NB4 (cell line): Measurements from ENCODE around the gene RBP7.
"Not testable (repeated sequence)": the region's sequence is repeated elsewhere in the genome, so short reads cannot be mapped to it uniquely, and the experiment has no call there.

Experiments
- DNase-seq: peaks from one replicate; pipeline ENCODE4 v3.0.0; 2010; ENCODE audit warnings: low read depth
- H3K4me3 ChIP-seq: one replicate; pipeline ENCODE4 v1.5.1; 2011; ENCODE audit warnings: mild to moderate bottlenecking, low read depth, low read length, moderate library complexity
- MYC ChIP-seq: IDR thresholded peaks from 2 replicates; pipeline ENCODE4 v1.6.1; 2011; ENCODE audit warnings: low read depth, low read length
- POLR2A ChIP-seq: IDR thresholded peaks from 2 replicates; pipeline ENCODE4 v1.6.1; 2011; ENCODE audit warnings: mild to moderate bottlenecking; ENCODE audit not compliant: insufficient read length; ENCODE audit errors: extremely low read depth
- TF ChIP-seq, protein P1 (sequence below): IDR thresholded peaks from 2 replicates; pipeline ENCODE4 v1.6.1; 2011; ENCODE audit warnings: low read depth, low read length
- TF ChIP-seq, protein P2 (sequence below): IDR thresholded peaks from one replicate; pipeline ENCODE4 v1.5.1; 2012; ENCODE audit warnings: low read depth, low read length

RBP7 gene

DNA sequence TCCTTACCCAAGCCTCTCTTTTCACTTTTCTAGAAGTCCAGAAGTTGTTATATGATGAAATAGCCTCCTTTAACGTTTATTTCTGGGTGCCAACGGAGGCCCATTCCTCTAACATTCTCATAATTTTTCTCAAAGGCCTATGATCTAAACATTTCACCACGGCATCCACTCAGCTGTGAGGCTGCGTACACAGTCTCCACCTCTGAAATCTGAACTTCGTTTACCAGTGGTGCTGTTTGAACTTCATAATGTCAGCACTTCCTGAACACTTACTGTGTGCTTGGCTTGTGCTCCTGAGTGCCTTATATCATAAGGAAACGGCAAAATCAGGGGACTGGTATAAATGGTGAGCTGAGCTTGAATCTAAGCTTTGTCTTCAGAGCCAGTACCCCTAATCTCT lies 12.0 kb upstream of the RBP7 start:
- no peak for DNase-seq
- H3K4me3 ChIP-seq, result no peak overlapping the region
- no peak for TF ChIP-seq POLR2A
- TF ChIP-seq, protein P1, sequence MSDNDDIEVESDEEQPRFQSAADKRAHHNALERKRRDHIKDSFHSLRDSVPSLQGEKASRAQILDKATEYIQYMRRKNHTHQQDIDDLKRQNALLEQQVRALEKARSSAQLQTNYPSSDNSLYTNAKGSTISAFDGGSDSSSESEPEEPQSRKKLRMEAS, result no peak
- TF ChIP-seq, protein P2, sequence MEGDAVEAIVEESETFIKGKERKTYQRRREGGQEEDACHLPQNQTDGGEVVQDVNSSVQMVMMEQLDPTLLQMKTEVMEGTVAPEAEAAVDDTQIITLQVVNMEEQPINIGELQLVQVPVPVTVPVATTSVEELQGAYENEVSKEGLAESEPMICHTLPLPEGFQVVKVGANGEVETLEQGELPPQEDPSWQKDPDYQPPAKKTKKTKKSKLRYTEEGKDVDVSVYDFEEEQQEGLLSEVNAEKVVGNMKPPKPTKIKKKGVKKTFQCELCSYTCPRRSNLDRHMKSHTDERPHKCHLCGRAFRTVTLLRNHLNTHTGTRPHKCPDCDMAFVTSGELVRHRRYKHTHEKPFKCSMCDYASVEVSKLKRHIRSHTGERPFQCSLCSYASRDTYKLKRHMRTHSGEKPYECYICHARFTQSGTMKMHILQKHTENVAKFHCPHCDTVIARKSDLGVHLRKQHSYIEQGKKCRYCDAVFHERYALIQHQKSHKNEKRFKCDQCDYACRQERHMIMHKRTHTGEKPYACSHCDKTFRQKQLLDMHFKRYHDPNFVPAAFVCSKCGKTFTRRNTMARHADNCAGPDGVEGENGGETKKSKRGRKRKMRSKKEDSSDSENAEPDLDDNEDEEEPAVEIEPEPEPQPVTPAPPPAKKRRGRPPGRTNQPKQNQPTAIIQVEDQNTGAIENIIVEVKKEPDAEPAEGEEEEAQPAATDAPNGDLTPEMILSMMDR, result no peak
- no peak for TF ChIP-seq MYC

DNA sequence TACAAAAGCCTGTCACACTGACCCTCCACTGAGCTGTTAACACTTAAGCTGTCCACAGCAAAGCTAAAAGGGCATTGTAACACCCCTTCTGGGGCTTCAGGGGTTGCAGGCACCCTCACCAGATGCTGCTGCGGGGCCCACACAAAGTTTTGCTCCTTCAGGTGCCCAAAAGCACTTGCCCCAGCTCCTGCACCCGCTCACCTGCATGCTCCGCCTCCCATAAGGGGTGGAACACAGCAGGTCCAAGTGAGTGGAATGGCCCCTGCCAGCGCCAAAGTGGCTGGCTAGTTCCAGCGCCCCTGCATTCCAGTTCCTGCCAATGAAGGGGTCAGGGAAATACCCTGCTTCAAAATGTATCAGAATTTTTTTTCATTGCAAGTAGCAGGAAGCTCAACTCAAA lies 7.3 kb upstream of the RBP7 start:
- DNase-seq, result no peak
- H3K4me3 ChIP-seq, result no peak overlapping the region
- TF ChIP-seq, protein P2, result no peak
- TF ChIP-seq, protein P1, result no peak
- TF ChIP-seq POLR2A, result no peak
- TF ChIP-seq MYC, result no peak

DNA sequence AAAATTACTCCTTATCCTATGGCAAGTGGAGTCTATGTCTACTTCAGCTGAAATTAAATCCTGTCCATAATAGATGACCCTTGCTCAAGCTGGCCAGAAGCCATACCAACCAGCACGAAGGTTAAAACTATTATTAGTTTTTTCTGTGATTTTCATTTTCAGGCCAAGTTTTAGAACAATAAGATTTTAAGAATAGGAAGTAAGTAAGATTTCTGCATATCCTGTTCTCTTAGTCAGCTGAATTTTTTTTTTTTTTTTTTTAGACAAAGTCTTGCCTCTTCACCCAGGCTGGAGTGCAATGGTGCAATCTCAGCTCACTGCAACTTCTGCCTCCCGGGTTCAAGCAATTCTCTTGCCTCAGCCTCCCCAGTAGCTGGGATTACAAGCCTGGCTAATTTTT lies 6.1 kb upstream of the RBP7 start:
- TF ChIP-seq POLR2A (no peak), MYC (no peak)
- TF ChIP-seq, protein P2, result no peak
- H3K4me3 ChIP-seq, result no peak overlapping the region
- no peak for DNase-seq

DNA sequence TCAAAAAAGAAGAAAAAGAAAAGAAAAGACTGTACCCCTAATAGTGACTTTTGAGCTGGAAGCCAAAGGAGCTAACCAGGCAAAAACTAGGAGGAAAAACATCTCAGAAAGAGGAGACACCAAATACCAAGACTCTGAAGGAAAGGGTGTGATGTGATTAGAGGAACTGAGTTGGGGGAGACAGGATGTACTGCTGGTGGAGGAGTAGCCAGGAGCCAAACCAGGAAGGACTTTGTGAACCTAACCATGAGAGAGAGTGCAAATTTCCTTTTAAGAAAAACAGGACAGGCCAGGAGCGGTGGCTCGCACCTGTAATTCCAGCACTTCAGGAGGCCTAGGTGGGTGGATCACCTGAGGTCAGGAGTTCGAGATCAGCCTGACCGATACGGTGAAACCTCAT lies 4.1 kb upstream of the RBP7 start:
- DNase-seq, result peak; percentile 30
- no peak for TF ChIP-seq MYC
- TF ChIP-seq, protein P2, result no peak
- TF ChIP-seq, protein P1, result no peak
- no peak for TF ChIP-seq POLR2A
- H3K4me3 ChIP-seq, result no peak overlapping the region

DNA sequence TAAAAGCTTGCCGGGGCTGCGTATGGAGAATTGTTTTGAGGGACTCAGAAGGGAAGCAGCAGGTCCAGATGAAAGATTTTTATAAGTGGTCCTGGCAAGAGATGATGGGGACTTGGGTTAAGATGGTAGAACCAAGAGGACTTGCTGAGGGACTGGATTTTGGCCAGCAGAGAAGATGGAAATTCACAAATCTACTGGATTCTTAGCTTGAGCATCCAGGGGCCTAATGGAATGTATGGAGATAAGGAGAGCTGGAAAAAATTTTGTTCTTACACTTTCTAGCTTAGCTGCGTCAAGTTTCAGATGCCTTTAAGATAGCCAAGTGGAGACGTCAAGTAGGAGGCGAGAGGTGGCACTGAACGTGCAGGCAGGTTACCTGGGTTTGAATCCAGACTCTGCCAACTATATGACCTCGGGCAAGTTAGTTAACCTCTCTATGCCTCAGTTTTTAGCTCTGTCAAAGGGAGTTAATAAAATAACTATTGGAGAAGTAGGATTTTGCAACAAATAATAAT lies 3.4 kb upstream of the RBP7 start:
- TF ChIP-seq MYC (no peak), POLR2A (no peak)
- TF ChIP-seq, protein P2, result no peak
- TF ChIP-seq, protein P1, result no peak
- no peak overlapping the region for H3K4me3 ChIP-seq

DNA sequence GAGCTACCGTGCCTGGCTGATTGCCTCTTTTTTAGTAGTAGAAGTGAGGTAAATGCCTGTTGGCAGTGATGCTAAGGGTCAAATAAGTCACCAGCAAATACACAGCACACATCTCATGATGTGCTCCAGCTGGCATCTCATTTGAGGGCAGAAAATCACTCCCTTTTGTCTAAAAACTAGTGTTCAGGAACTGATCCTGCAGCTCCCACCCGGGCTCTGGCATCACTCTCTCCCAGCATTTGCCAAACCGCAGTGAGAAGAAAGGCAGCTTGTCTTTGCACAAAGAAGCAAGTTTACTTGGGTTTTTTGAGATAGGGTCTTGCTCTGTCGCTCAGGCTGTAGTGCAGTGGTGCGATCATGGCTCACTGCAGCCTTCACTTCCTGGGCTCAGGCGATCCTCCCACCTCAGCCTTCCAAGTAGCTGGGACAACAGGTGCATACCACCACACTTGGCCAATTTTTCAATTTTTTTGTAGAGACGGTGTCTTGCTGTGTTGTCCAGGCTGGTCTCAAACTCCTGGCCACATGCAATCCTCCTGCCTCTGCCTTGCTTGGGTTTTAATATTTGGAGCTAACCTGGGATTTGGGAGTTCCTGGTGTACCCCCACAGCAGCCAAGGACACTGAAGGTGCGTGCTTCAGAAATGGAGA lies 4.1 kb downstream of the RBP7 start:
- DNase-seq, result no peak
- no peak for TF ChIP-seq POLR2A
- TF ChIP-seq, protein P1, result no peak
- TF ChIP-seq, protein P2, result no peak
- no peak for TF ChIP-seq MYC
- H3K4me3 ChIP-seq, result no peak overlapping the region

More for the DNA sequence above, 3.4 kb upstream of the RBP7 start:
- DNase-seq, result no peak

DNA sequence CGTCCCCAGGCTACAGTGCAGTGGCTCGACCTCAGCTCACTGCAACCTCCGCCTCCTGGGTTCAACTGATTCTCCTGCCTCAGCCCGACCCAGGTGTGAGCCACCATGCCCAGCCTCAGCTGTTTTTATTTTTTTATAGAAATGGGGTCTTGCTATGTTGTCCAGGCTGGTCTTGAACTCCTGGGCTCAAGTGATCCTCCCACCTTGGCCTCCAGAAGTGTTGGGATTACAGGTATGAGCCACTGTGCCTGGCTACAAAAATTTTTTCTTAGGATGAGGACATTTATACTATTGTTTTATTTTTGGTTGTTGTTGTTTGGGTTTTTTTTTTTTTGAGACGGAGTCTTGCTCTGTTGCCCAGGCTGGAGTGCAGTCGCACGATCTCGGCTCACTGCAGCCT lies 8.2 kb downstream of the RBP7 start:
- not testable (repeated sequence) for DNase-seq

More for the DNA sequence above, 8.2 kb downstream of the RBP7 start:
- not testable (repeated sequence) for H3K4me3 ChIP-seq
